ENCODE data around the gene SLC11A2.
"Not testable (repeated sequence)": the region's sequence is repeated elsewhere in the genome, so short reads cannot be mapped to it uniquely, and the experiment has no call there.

The SLC11A2 gene

GRCh38 chr12:50936821-50937530 is 89.2 kb downstream of the SLC11A2 start:
- no peak for DNase-seq

- no peak for DNase-seq
These were observed 91.0 kb downstream of the SLC11A2 start for GRCh38 chr12:50934981-50935807.

GRCh38 chr12:50934371-50934851 is 91.8 kb downstream of the SLC11A2 start:
- DNase-seq = no peak

GRCh38 chr12:50933459-50934124 is 92.6 kb downstream of the SLC11A2 start:
- no peak for DNase-seq

- no peak for DNase-seq
These were observed 93.3 kb downstream of the SLC11A2 start for GRCh38 chr12:50932787-50933280.

- not testable (repeated sequence) for DNase-seq
These were observed 95.7 kb downstream of the SLC11A2 start for GRCh38 chr12:50930477-50930876.

GRCh38 chr12:50929831-50930230 is 96.4 kb downstream of the SLC11A2 start:
- DNase-seq = no peak

Data from RPMI8226 (cell line).